PC-3 (cell line): Measurements from ENCODE around the gene KIF13A. TPM values are rescaled to one million over a fixed set of nuclear protein-coding genes. Genes with fewer than 3 reads are reported as not detected.

Experiments
- ATAC-seq: fragments of 200-7000 bp; cut with Tn5 transposase; 2 replicates; pipeline ENCODE4 v1.9.1; 2020; ENCODE audit warnings: mild to moderate bottlenecking, moderate library complexity
- BruUV-seq: library from RNA; stranded (reverse); fragments of 400-500 nt; replicated peaks from 2 replicates; lab custom pipeline; 2021; lab: Mats Ljungman, UMichigan
- CTCF ChIA-PET: fragments of 300-600 bp; sonication (Branson Sonifier 250); formaldehyde crosslinking; loops from one replicate; lab custom pipeline; 2022; ENCODE audit warnings: antibody characterized with exemption; lab: Charles Lee
- POLR2A ChIA-PET: fragments of 300-600 bp; sonication (Branson Sonifier 250); formaldehyde crosslinking; loops from one replicate; lab custom pipeline; 2022; ENCODE audit warnings: antibody characterized with exemption; ENCODE audit not compliant: unreplicated experiment; lab: Charles Lee
- DNase-seq: peaks from one replicate; pipeline ENCODE4 v3.0.0-alpha.2; 2015
- H2AFZ ChIP-seq: fragments of 300-600 bp; sonication (generic); 2 replicates; pipeline ENCODE4 v1.6.0; 2016; ENCODE audit warnings: antibody characterized with exemption, low read length
- H3F3A ChIP-seq: fragments of 300-600 bp; sonication (generic); one replicate; pipeline ENCODE4 v1.6.0; 2017; ENCODE audit warnings: antibody characterized with exemption, low read length, control low read depth, mild to moderate bottlenecking; ENCODE audit not compliant: unreplicated experiment
- H3K27ac ChIP-seq: fragments of 300-600 bp; sonication (generic); 2 replicates; pipeline ENCODE4 v1.5.1; 2016; ENCODE audit warnings: mild to moderate bottlenecking, low read length
- H3K27me3 ChIP-seq: fragments of 300-600 bp; sonication (generic); 2 replicates; pipeline ENCODE4 v1.6.1; 2016; ENCODE audit warnings: low read length, mixed read lengths
- H3K36me3 ChIP-seq: fragments of 300-600 bp; sonication (generic); 2 replicates; pipeline ENCODE4 v1.6.1; 2016; ENCODE audit warnings: low read depth, mixed run types, low read length, mixed read lengths
- H3K4me1 ChIP-seq: fragments of 300-600 bp; sonication (generic); 2 replicates; pipeline ENCODE4 v1.5.1; 2016; ENCODE audit warnings: low read length; ENCODE audit not compliant: insufficient read depth
- H3K4me2 ChIP-seq: fragments of 300-600 bp; sonication (generic); 2 replicates; pipeline ENCODE4 v1.6.0; 2016; ENCODE audit warnings: low read length
- H3K4me3 ChIP-seq: fragments of 300-600 bp; sonication (generic); 2 replicates; pipeline ENCODE4 v1.5.1; 2016; ENCODE audit warnings: mild to moderate bottlenecking, low read length, mixed read lengths
- H3K79me2 ChIP-seq: fragments of 300-600 bp; sonication (generic); 2 replicates; pipeline ENCODE4 v1.6.1; 2017; ENCODE audit warnings: low read length, mixed read lengths
- H3K9ac ChIP-seq: fragments of 300-600 bp; sonication (generic); 2 replicates; pipeline ENCODE4 v1.6.0; 2016; ENCODE audit warnings: mild to moderate bottlenecking, low read length
- H3K9me2 ChIP-seq: fragments of 300-600 bp; sonication (generic); replicated peaks from 2 replicates; pipeline ENCODE4 v1.6.1; 2016; ENCODE audit warnings: mixed run types, low read length, mixed read lengths
- H3K9me3 ChIP-seq: fragments of 300-600 bp; sonication (generic); 2 replicates; pipeline ENCODE4 v1.6.1; 2016; ENCODE audit warnings: low read length, mixed read lengths
- H4K20me1 ChIP-seq: fragments of 300-600 bp; sonication (generic); 2 replicates; pipeline ENCODE4 v1.6.1; 2016; ENCODE audit warnings: low read length, mixed read lengths
- EZH2 ChIP-seq: fragments of 300-600 bp; sonication (generic); IDR thresholded peaks from one replicate; pipeline ENCODE4 v1.6.1; 2017; ENCODE audit warnings: antibody characterized with exemption, mild to moderate bottlenecking, low read length; ENCODE audit not compliant: unreplicated experiment
- EZH2phosphoT487 ChIP-seq: fragments of 300-600 bp; sonication (generic); IDR thresholded peaks from 2 replicates; pipeline ENCODE4 v1.6.1; 2018; ENCODE audit warnings: mild to moderate bottlenecking, antibody characterized with exemption, low read length, borderline replicate concordance
- intact Hi-C: fragments of 100-400 bp; cut with micrococcal nuclease; formaldehyde crosslinking; loops from 2 replicates; pipeline ENCODE4 v1.9.0; 2023
- total RNA-seq: library from RNA; depleted of rRNA; stranded (reverse); fragments of >200 nt; gene quantifications from 2 replicates; pipeline ENCODE4 v1.2.3, GENCODE V29; 2014; rRNA removed
- TF ChIP-seq, protein P1 (sequence below): fragments of 300-600 bp; sonication (generic); conservative IDR thresholded peaks from 2 replicates; pipeline ENCODE4 v1.5.1; 2017; ENCODE audit warnings: antibody characterized with exemption, low read depth, mild to moderate bottlenecking, low read length

The KIF13A gene
- total RNA-seq, 1 experiment from 2014 or later = 21.3 TPM

DNA sequence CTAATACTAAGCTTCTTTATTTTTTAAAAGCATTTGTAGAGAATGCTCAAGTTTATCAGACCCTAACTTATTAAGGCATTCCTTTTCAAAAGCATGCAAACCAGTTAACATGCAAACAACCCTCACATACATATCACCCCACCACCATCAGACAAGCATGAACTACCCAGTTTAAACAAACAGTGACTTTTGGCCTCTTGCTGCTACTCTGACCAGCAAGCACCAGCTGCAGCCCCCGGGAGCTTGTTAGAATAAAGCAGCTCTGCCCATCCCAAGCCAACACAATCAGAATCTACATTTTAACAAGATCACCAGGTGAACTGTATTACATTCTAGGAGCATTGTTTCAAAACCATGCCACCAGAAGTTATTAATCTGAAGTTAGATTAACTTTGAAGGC, 274.9 kb downstream of the KIF13A start:
- intact Hi-C loops = no loop called here
- no peaks in the 10 kb centered on the region for H3K9me2 ChIP-seq
- ATAC-seq (no peak), DNase-seq (no peak)
- H3K4me1 ChIP-seq = peaks cover 18% of the 10 kb centered on the region
- H3K36me3 ChIP-seq = no peaks in the 10 kb centered on the region
- TF ChIP-seq EZH2 (no peak), EZH2phosphoT487 (no peak)
- TF ChIP-seq, protein P1, sequence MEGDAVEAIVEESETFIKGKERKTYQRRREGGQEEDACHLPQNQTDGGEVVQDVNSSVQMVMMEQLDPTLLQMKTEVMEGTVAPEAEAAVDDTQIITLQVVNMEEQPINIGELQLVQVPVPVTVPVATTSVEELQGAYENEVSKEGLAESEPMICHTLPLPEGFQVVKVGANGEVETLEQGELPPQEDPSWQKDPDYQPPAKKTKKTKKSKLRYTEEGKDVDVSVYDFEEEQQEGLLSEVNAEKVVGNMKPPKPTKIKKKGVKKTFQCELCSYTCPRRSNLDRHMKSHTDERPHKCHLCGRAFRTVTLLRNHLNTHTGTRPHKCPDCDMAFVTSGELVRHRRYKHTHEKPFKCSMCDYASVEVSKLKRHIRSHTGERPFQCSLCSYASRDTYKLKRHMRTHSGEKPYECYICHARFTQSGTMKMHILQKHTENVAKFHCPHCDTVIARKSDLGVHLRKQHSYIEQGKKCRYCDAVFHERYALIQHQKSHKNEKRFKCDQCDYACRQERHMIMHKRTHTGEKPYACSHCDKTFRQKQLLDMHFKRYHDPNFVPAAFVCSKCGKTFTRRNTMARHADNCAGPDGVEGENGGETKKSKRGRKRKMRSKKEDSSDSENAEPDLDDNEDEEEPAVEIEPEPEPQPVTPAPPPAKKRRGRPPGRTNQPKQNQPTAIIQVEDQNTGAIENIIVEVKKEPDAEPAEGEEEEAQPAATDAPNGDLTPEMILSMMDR = no peak
- no peak overlapping the region for H3K4me2 ChIP-seq
- H3K4me3 ChIP-seq = no peak overlapping the region
- POLR2A ChIA-PET = no interaction called here
- H3K27ac ChIP-seq = no peak overlapping the region
- CTCF ChIA-PET = no interaction called here
- no peaks in the 10 kb centered on the region for H4K20me1 ChIP-seq
- H2AFZ ChIP-seq = no peak overlapping the region
- no peaks in the 10 kb centered on the region for H3F3A ChIP-seq
- no peaks in the 10 kb centered on the region for H3K27me3 ChIP-seq
- no peaks in the 10 kb centered on the region for H3K9me3 ChIP-seq
- no peak overlapping the region for H3K9ac ChIP-seq
- BruUV-seq = no TSS peak
- H3K79me2 ChIP-seq = no peaks in the 10 kb centered on the region

DNA sequence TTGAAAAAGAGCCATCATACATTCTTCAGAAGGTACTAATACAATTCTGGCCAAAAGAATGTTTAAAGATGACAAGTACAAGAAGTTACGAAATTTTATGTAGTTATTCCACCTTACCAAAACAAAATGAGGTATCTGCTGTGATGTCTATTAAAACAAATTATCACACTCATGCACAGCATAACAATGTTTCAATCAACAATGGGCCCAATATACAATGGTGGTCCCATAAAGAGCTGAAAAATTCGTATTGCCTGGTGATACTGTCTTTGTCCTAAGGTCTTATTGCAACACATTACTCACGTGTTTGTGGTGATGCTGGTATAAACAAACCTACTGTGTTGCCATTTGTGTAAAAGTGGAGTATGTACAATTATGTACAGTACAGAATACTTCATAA, 277.1 kb downstream of the KIF13A start:
- DNase-seq = no peak
- intact Hi-C loops = no loop called here
- no peak for TF ChIP-seq EZH2phosphoT487
- TF ChIP-seq EZH2 = no peak
- TF ChIP-seq, protein P1 = no peak
- no peak for ATAC-seq
- Histone ChIP-seq H3K4me1 (peaks cover 19% of the 10 kb centered on the region), H3K27me3 (no peaks in the 10 kb centered on the region), H3K36me3 (no peaks in the 10 kb centered on the region), H4K20me1 (no peaks in the 10 kb centered on the region), H3K4me3 (no peak overlapping the region), H3K9me2 (no peaks in the 10 kb centered on the region), H3K9me3 (no peaks in the 10 kb centered on the region), H2AFZ (no peak overlapping the region), H3F3A (no peaks in the 10 kb centered on the region), H3K4me2 (no peak overlapping the region), H3K9ac (no peak overlapping the region), H3K27ac (no peak overlapping the region), H3K79me2 (peaks cover 14% of the 10 kb centered on the region)
- BruUV-seq = no TSS peak
- CTCF ChIA-PET = no interaction called here
- POLR2A ChIA-PET = no interaction called here

DNA sequence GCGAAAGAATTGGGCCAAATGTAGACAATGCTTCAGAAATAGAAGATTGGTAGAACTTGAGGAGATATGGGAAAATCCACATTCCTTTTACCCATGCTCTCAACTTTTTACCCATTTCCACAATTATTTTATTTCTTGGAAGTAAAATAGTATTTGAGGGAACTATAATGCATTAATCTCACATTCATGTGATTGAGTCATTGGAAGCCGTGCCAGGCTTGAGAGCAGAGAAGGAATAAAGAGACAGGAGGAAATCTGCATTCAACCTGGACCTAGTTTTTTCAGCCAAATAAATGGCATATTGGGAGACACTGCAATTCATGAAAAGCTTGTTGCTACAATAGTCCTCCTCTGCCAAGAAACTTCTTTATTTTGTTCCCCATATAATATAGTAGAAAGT, 278.0 kb downstream of the KIF13A start:
- intact Hi-C loops = loop anchor here (5.0 to 10.0 kb wide), 2 partner anchors 95 to 448 kb away; partner anchors contain the start of genes KDM1B and TPMT

More for the DNA sequence above, 278.0 kb downstream of the KIF13A start:
- H2AFZ ChIP-seq = no peak overlapping the region
- no peak overlapping the region for H3K4me2 ChIP-seq
- no peaks in the 10 kb centered on the region for H3K9me3 ChIP-seq
- no peaks in the 10 kb centered on the region for H3K36me3 ChIP-seq
- peaks cover 10% of the 10 kb centered on the region for H3K4me1 ChIP-seq
- peaks cover 6% of the 10 kb centered on the region for H4K20me1 ChIP-seq
- CTCF ChIA-PET = no interaction called here
- no TSS peak for BruUV-seq
- peaks cover 22% of the 10 kb centered on the region for H3K79me2 ChIP-seq
- H3K27ac ChIP-seq = no peak overlapping the region
- H3K9me2 ChIP-seq = no peaks in the 10 kb centered on the region
- no peak for ATAC-seq
- no peak overlapping the region for H3K4me3 ChIP-seq
- POLR2A ChIA-PET = no interaction called here
- no peak overlapping the region for H3K9ac ChIP-seq
- H3K27me3 ChIP-seq = no peaks in the 10 kb centered on the region
- no peaks in the 10 kb centered on the region for H3F3A ChIP-seq
- TF ChIP-seq EZH2phosphoT487 (no peak), EZH2 (no peak)
- TF ChIP-seq, protein P1 = no peak
- DNase-seq = no peak

Other genes with a start within 250 kb of the KIF13A start
- gene NHLRC1, start 135.0 kb upstream of the KIF13A start, total RNA-seq = 0.81 and 1.3 TPM in 2 replicates
- gene TPMT, start 167.4 kb upstream of the KIF13A start, total RNA-seq = 17.5 and 19.8 TPM in 2 replicates
- gene KDM1B, start 167.8 kb upstream of the KIF13A start, total RNA-seq = 25.0 and 31.1 TPM in 2 replicates